ENCODE measurements around the gene MCHR1. TPM values are rescaled to one million over a fixed set of nuclear protein-coding genes. Genes with fewer than 3 reads are reported as not detected.
"Not testable (repeated sequence)": the region's sequence is repeated elsewhere in the genome, so short reads cannot be mapped to it uniquely, and the experiment has no call there.

MCHR1 gene
- total RNA-seq, 2 experiments from 2014 or later = not detected

DNA sequence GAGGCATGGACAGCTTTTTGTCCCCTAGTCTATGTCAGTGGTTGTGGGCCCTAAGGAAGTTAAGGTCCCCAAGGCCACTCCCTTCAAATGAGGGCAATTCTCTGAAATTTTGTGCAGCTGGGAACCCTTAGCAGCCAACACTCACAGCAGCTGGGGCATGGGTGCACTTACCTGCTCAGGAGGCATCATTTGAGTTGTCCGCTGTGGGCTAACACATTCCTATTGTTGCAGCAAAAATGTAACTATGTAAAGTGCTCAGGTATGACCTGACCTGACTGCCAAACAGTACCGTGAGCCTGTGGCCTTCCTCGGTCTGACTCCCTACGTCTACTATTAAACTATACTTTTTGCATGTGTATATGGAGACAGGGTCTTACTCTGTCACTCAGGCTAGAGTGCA is 37.0 kb upstream of the MCHR1 start:
- no peaks in the 10 kb centered on the region for H3K36me3 Mint-ChIP-seq (ENCODE audit: low read depth)
- no peak overlapping the region for H3K4me3 Mint-ChIP-seq
- H3K27ac Mint-ChIP-seq = no peak overlapping the region
- DNase-seq = no peak
- ChIA-PET POLR2A (interaction anchor here (0.9 kb wide), 1 partner anchor 108 kb away, joined by 3 read pairs; no protein-coding TSS in a partner anchor), CTCF (interaction anchor here (0.6 to 2.0 kb wide), 4 partner anchors 8 to 1910 kb away, joined by 3 to 4 read pairs (median 4); no protein-coding TSS in a partner anchor)
- no peaks in the 10 kb centered on the region for H3K9me3 Mint-ChIP-seq
- H3K27me3 Mint-ChIP-seq = no peaks in the 10 kb centered on the region
- H3K4me1 Mint-ChIP-seq = peaks cover 17% of the 10 kb centered on the region

DNA sequence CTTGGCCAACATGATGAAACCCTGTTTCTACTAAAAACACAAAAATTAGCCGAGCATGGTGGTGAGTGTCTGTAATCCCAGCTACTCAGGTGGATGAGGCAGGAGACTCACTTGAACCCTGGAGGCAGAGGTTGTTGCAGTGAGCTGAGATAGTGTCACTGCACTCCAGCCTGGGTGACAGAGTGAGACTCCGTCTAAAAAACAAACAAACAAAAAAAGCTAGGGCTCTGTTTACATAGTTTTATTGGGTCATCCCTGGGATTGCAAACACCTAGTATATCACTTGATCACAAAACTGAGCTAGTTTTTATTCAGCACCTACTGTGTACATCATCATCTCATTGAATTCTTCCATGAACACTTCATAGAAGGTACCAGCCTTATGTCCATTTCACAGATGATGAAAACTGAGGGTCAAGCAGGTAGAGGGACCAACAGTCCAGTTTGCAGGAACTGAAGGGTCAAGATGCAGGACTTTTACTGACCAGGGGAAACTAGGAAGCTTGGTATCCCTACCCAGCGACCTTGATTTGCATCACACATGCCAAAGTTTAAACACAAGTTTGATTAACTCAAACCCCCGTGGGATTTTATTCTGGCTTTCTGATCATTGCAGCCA is 33.6 kb upstream of the MCHR1 start:
- no peaks in the 10 kb centered on the region for H3K27me3 Mint-ChIP-seq
- POLR2A ChIA-PET = interaction anchor here (0.8 kb wide), 1 partner anchor 121 kb away, joined by 3 read pairs; no protein-coding TSS in a partner anchor
- H3K9me3 Mint-ChIP-seq = no peaks in the 10 kb centered on the region
- H3K27ac Mint-ChIP-seq = peak overlapping the region; percentile 31
- no peak for DNase-seq
- H3K4me1 Mint-ChIP-seq = peaks cover 21% of the 10 kb centered on the region
- CTCF ChIA-PET = interaction anchor here (0.6 to 2.5 kb wide), 13 partner anchors 9 to 253 kb away, joined by 3 to 15 read pairs (median 5); partner anchors contain the start of gene MRTFA
- H3K36me3 Mint-ChIP-seq (ENCODE audit: low read depth) = no peaks in the 10 kb centered on the region
- H3K4me3 Mint-ChIP-seq = no peak overlapping the region

DNA sequence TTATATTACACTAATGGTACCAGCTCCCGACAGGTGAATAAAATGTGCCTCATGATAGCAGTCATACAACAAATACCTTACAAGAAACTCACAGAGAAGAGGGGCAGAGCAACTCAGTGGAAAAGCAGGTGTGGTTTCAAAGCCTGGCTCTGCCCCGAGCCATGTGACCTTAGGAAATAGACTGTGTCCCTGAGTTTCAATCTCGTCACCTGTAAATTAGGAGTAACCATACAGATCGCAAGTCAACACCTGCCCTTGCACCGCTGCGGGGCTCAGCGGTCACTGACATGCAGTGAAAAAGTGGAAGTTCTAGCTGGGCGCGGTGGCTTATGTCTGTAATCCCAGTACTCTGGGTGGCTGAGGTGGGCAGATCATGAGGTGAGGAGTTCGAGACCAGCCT is 30.9 kb upstream of the MCHR1 start:
- Mint-ChIP-seq H3K4me3 (no peak overlapping the region), H3K27ac (no peak overlapping the region), H3K36me3 (ENCODE audit: low read depth) (no peaks in the 10 kb centered on the region), H3K9me3 (no peaks in the 10 kb centered on the region), H3K4me1 (peaks cover 38% of the 10 kb centered on the region), H3K27me3 (no peaks in the 10 kb centered on the region)
- DNase-seq = no peak
- ChIA-PET POLR2A (interaction anchor here (0.6 kb wide), 1 partner anchor 160 kb away, joined by 3 read pairs; no protein-coding TSS in a partner anchor), CTCF (interaction anchor here (0.9 to 2.1 kb wide), 3 partner anchors 12 to 35 kb away, joined by 3 to 6 read pairs (median 5); partner anchors contain the start of gene MRTFA)

DNA sequence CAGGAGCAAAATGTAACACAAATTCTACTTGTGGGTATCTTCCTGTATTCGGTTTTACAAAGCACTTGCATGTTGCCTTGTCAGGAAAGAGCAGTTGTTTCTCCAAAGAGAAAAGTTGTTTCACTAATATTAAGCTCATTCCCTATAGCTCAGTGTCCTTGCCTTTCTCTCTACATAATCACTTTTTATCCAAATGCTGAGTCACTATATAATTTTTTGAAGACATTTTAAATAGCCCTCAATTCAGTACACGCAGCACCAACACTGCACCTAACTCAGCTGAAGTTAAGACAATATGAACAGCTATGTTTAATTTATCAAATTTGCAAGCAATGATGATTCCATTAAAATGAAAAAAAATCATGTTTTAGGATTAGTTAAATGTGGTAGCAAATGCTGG is 28.2 kb upstream of the MCHR1 start:
- H3K27me3 Mint-ChIP-seq = no peaks in the 10 kb centered on the region
- H3K4me1 Mint-ChIP-seq = peaks cover 34% of the 10 kb centered on the region
- CTCF ChIA-PET = interaction anchor here (0.6 to 1.8 kb wide), 10 partner anchors 9 to 214 kb away, joined by 3 to 8 read pairs (median 3); no protein-coding TSS in a partner anchor
- no peaks in the 10 kb centered on the region for H3K36me3 Mint-ChIP-seq (ENCODE audit: low read depth)
- H3K4me3 Mint-ChIP-seq = peak overlapping the region; percentile 75
- H3K27ac Mint-ChIP-seq = peak overlapping the region; percentile 83
- POLR2A ChIA-PET = interaction anchor here (1.3 kb wide), 1 partner anchor 31 kb away, joined by 4 read pairs; no protein-coding TSS in a partner anchor
- no peaks in the 10 kb centered on the region for H3K9me3 Mint-ChIP-seq
- no peak for DNase-seq

DNA sequence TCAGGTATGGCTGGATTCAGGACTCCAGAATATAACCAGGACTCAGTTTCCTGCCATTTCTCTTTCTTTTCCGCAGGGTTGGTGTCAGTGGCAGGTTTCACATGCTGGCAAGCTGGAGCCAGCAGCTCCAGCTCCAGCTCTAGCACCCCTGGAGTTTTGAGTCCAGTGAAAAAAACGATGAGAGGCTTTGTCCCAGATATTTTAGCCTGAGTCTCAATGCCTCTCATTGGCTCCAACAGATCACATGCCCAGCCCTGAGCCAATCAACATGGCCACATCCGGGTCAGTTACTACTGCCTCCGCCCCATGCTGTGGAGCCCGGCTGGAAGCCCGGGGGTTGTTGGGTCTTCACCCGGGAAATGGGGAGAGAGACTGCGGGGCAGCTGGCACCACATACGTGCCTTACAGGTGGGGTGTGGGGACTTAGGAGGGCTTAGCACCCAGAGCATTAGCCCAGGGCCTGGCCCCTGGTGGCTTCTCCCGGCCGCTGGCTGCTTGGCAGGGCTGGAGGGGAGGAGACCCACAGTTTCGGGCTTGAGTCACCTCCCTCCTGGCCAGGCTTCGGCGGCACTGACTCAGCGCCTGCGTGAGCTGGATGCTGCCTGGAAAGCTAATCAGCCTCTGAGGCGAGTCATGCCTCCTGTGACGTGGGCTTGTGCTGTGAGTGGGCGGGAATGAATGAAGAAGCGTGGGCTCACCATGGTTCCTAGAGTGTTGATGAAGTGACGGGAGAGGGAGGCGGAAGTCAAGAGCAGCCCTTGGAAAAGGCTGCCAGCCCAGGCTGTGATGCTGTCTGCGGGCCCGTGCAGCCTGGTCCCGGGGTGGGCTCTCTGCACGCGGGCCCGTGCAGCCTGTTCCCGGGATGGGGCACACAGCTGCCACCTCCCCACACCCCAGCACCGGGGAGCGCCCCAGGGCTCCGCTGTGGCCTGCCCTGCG is 27.5 kb upstream of the MCHR1 start:
- peaks cover 27% of the 10 kb centered on the region for H3K4me1 Mint-ChIP-seq
- CTCF ChIA-PET = interaction anchor here (0.6 to 1.6 kb wide), 11 partner anchors 14 to 215 kb away, joined by 3 to 8 read pairs (median 3); no protein-coding TSS in a partner anchor
- H3K27ac Mint-ChIP-seq = peak overlapping the region; percentile 83
- H3K4me3 Mint-ChIP-seq = peak overlapping the region; percentile 75
- POLR2A ChIA-PET = interaction anchor here (1.3 kb wide), 1 partner anchor 31 kb away, joined by 4 read pairs; no protein-coding TSS in a partner anchor
- no peaks in the 10 kb centered on the region for H3K9me3 Mint-ChIP-seq
- peak; percentile 69 for DNase-seq
- H3K27me3 Mint-ChIP-seq = no peaks in the 10 kb centered on the region
- no peaks in the 10 kb centered on the region for H3K36me3 Mint-ChIP-seq (ENCODE audit: low read depth)

DNA sequence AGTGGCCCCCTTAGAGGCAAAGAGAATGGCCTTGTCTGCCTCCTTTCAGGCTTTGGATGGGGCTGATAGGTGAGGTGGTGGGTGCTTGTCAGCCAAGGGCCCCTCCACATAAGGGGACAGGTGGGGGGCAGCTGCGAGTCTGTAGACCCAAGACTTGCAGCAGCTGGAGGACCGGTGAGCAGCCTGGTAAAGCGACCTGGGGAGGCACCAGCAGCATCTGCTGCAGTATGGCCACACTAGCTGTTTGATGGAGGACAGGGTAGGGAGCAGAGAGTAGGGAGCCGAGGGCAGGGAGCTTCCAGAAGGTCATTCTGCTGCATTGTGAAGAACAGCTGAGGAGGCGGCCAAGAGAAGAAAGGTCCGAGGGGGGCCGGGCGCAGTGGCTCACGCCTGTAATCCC is 25.9 kb upstream of the MCHR1 start:
- Mint-ChIP-seq H3K36me3 (ENCODE audit: low read depth) (no peaks in the 10 kb centered on the region), H3K27me3 (no peaks in the 10 kb centered on the region), H3K4me1 (peaks cover 18% of the 10 kb centered on the region), H3K4me3 (no peak overlapping the region), H3K9me3 (no peaks in the 10 kb centered on the region), H3K27ac (no peak overlapping the region)
- ChIA-PET CTCF (interaction anchor here (0.6 to 1.2 kb wide), 4 partner anchors 13 to 1046 kb away, joined by 3 to 4 read pairs (median 4); no protein-coding TSS in a partner anchor), POLR2A (interaction anchor here (0.7 kb wide), 1 partner anchor 188 kb away, joined by 9 read pairs; no protein-coding TSS in a partner anchor)
- no peak for DNase-seq

DNA sequence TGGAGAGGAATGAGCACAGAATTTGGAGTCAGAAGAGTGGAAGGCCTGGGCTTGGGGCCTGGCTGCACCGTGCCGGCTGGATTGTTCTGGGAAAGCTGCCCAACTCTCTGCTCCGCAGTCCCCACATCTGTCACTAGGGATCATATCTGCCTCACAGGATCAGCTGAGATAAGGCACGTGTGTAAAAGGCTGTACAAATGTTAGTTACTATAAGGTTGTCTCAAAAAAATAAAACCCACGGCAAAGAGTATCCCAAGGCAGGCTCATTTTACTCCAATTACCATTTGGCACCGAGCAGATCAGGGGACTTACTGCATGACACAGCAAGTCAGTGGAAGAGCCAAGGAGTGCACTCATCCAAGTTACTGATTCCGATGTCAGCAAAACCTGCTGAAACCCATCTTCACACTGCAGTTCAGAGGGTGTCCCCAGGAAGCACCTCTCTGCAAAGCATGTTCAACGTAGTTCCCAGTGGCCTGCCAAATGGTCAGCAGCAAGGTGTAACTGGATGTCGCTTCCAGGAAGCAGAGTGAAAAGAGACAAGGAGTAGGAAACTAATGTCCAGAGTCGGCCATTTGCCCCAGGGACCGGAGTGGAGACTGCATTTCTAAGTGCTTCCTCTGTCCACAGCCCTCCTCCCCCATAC is 24.6 kb upstream of the MCHR1 start:
- ChIA-PET POLR2A (no interaction called here), CTCF (interaction anchor here (0.6 to 1.5 kb wide), 6 partner anchors 8 to 244 kb away, joined by 3 to 6 read pairs (median 3); partner anchors contain the start of gene XPNPEP3)
- no peak overlapping the region for H3K27ac Mint-ChIP-seq
- H3K27me3 Mint-ChIP-seq = no peaks in the 10 kb centered on the region
- DNase-seq = no peak
- H3K36me3 Mint-ChIP-seq (ENCODE audit: low read depth) = no peaks in the 10 kb centered on the region
- H3K9me3 Mint-ChIP-seq = no peaks in the 10 kb centered on the region
- peaks cover 17% of the 10 kb centered on the region for H3K4me1 Mint-ChIP-seq
- H3K4me3 Mint-ChIP-seq = no peak overlapping the region

DNA sequence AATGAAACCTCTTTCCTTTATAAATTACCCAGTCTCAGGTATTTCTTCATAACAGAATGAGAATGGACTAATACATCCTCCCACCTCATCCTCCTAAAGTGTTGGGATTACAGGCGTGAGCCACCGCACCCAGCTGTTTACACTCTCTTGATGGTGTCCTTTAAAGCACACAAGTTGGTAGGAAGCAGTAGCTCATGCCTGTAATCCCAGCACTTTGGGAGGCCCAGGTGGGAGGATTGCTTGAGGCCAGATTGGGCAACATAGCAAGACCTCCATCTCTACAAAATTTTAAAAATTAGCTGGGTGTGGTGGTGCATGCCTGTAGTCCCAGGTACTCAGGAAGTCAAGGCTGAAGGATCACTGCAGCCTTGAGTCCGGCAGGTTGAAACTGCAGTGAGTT is 23.3 kb upstream of the MCHR1 start:
- H3K27ac Mint-ChIP-seq; H3K4me3 Mint-ChIP-seq; DNase-seq; H3K27me3 Mint-ChIP-seq; H3K9me3 Mint-ChIP-seq; H3K36me3 Mint-ChIP-seq (ENCODE audit: low read depth); POLR2A ChIA-PET: not testable (repeated sequence)
- H3K4me1 Mint-ChIP-seq = peaks cover 15% of the 10 kb centered on the region
- CTCF ChIA-PET = interaction anchor here (0.6 to 1.5 kb wide), 5 partner anchors 9 to 243 kb away, joined by 3 to 6 read pairs (median 3); no protein-coding TSS in a partner anchor

DNA sequence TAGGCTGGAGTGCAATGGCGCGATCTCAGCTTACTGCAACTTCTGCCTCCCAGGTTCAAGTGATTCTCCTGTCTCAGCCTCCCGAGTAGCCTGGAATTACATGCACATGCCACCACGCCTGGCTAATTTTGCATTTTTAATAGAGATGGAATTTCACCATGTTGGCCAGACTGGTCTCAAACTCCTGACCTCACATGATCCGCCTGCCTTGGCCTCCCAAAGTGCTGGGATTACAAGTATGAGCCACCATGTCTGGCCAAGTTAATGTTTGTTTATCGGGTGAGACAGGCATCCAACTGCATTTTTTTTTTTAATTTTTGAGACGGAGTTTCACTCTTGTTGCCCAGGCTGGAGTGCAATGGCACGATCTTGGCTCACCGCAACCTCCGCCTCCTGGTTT is 22.6 kb upstream of the MCHR1 start:
- POLR2A ChIA-PET; H3K27ac Mint-ChIP-seq; H3K27me3 Mint-ChIP-seq; H3K9me3 Mint-ChIP-seq; H3K36me3 Mint-ChIP-seq (ENCODE audit: low read depth); H3K4me3 Mint-ChIP-seq; H3K4me1 Mint-ChIP-seq; DNase-seq: not testable (repeated sequence)
- CTCF ChIA-PET = interaction anchor here (0.9 to 1.3 kb wide), 2 partner anchors 9 to 242 kb away, joined by 3 read pairs; no protein-coding TSS in a partner anchor

DNA sequence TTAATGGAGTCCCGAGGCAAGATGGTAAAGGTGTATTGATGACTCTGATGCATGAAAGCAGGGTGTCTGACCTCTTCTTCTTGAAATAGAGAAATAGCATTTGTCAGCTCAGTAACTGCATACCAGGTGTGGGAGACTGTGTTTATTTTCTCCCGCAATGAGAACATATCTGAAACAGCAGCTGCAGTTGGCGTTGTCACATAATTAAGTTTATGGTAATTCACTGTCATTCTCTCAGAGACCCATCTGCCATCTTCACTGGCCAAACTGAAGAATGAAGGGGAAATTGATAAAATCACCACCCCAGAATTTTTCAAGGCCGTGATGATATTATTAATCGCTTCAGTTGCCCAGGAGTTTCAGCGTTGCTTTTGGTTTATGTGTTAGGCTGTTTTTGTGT is 20.1 kb upstream of the MCHR1 start:
- CTCF ChIA-PET = interaction anchor here (0.9 to 1.6 kb wide), 2 partner anchors 24 to 240 kb away, joined by 3 to 4 read pairs; no protein-coding TSS in a partner anchor
- POLR2A ChIA-PET = no interaction called here
- H3K27me3 Mint-ChIP-seq = no peaks in the 10 kb centered on the region

DNA sequence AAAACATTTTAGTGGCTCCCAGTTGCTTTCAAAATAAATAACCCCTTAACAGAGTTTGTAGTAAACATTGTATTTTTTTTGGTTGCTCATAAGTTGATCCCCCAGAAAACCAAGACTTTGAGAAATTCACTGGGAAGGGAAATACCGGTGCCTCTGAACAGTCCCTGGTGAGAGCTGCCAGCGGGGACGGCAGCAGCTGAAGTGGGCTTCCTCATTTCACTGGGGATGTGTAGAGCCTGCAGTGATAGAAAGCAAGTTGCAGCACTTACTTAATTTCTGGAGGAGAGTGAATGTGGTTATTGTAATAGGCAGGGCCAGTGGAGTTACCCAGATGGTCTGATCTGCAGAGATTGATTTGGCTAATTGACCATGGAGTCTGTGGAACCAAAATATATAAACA is 18.6 kb upstream of the MCHR1 start:
- ChIA-PET POLR2A (no interaction called here), CTCF (interaction anchor here (0.8 kb wide), 1 partner anchor 15 kb away, joined by 3 read pairs; no protein-coding TSS in a partner anchor)
- Mint-ChIP-seq H3K27me3 (no peaks in the 10 kb centered on the region), H3K4me1 (no peaks in the 10 kb centered on the region), H3K27ac (no peak overlapping the region), H3K36me3 (ENCODE audit: low read depth) (no peaks in the 10 kb centered on the region), H3K9me3 (no peaks in the 10 kb centered on the region), H3K4me3 (no peak overlapping the region)
- DNase-seq = no peak

More for the DNA sequence above, 20.1 kb upstream of the MCHR1 start:
- Mint-ChIP-seq H3K4me1 (no peaks in the 10 kb centered on the region), H3K36me3 (ENCODE audit: low read depth) (no peaks in the 10 kb centered on the region), H3K27ac (no peak overlapping the region), H3K9me3 (no peaks in the 10 kb centered on the region), H3K4me3 (no peak overlapping the region)
- DNase-seq = no peak

DNA sequence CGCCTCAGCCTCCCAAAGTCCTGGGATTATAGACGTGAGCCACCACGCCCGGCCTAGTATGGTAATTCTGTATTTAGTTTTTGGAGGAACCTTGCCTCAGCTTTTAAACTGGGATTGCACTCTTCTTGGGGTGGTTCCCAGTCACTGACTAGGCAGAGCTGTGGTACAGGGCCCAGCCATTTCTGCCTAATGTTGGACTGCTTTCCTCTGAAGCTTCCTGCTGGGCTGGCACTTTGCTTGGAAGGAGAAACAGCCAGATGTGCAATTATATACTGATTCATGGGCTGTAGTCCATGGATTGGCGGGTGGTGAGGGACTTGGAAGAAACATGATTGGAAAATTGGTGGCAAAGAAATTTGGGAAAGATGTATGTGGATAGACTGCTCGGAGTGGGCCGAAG is 17.6 kb upstream of the MCHR1 start:
- ChIA-PET CTCF (no interaction called here), POLR2A (no interaction called here)
- Mint-ChIP-seq H3K36me3 (ENCODE audit: low read depth) (no peaks in the 10 kb centered on the region), H3K4me3 (no peak overlapping the region), H3K27me3 (no peaks in the 10 kb centered on the region), H3K27ac (no peak overlapping the region), H3K4me1 (no peaks in the 10 kb centered on the region), H3K9me3 (no peaks in the 10 kb centered on the region)
- no peak for DNase-seq
